HG03460 (cell line): ENCODE measurements around the gene ERBIN.
A peak's percentile ranks its signal among the peaks of the same experiment; 100 is the strongest.
"Not testable (repeated sequence)": the region's sequence is repeated elsewhere in the genome, so short reads cannot be mapped to it uniquely, and the experiment has no call there.

Experiments used
- ATAC-seq: cut with Tn5 transposase; IDR thresholded peaks from one replicate; pipeline ENCODE4 v1.9.1; 2021; ENCODE audit not compliant: unreplicated experiment

The ERBIN gene

GRCh38 chr5:66002415-66002814 lies 76.0 kb downstream of the ERBIN start:
- ATAC-seq: peak; percentile 54

GRCh38 chr5:66004216-66004615 lies 77.8 kb downstream of the ERBIN start:
- no peak for ATAC-seq

- no peak for ATAC-seq
Measured at GRCh38 chr5:66009277-66009676, 82.9 kb downstream of the ERBIN start.

GRCh38 chr5:66010476-66010875 lies 84.1 kb downstream of the ERBIN start:
- no peak for ATAC-seq

DNA sequence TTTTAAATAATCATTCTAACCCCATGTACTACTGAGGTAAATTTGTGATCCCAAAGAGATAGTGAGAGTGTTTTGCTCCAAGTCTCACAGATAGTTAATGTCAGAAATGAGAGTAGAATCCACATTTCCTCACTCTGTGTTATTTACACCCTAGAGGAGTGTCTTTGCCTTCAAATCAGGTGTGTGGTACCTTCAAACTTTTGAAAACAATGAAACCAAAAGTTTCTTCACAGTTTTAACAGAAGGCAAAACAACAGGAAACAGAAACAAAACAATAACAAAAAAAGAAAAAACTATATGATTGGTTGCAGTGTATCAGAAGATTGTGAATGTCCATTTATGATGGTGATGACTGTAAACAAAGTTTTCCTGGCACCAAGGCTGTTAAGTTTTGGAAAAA lies 85.9 kb downstream of the ERBIN start:
- no peak for ATAC-seq

DNA sequence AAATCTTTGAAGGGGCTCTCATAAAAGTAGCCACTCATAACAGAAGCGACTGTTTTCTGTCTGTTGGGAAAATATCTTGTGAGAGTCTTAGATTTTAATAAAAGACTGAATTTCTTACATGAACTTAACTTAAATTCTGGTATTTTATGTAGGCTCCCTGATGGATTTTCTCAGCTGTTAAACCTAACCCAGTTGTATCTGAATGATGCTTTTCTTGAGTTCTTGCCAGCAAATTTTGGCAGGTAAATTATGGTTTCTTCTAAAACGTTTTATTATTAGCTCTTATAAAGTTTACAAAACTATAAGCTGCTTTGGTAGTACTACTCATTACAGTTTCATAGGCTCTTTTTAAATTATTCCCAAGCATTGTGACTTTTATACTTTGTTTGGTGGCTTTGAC lies 87.0 kb downstream of the ERBIN start:
- no peak for ATAC-seq

DNA sequence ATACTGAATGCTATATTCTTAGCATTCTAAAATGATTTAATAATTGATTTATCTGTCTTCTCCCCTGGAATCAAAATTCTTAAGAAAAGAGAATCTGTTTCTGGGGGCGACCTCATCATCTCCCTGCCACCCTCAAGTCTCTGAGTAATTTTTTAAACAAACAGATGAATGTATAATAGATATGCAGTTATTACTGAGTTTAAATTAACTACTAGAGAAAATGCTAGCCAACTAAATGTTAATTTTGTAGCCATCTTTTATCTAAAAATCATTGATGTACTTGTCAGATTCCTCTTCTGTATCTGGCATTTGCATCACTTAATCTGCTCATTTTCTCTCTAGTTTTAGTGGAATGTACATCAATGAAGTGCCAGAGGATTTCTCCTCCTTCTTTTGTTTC lies 87.5 kb downstream of the ERBIN start:
- no peak for ATAC-seq

- no peak for ATAC-seq
Measured at GRCh38 chr5:66015196-66015960, 89.0 kb downstream of the ERBIN start.

DNA sequence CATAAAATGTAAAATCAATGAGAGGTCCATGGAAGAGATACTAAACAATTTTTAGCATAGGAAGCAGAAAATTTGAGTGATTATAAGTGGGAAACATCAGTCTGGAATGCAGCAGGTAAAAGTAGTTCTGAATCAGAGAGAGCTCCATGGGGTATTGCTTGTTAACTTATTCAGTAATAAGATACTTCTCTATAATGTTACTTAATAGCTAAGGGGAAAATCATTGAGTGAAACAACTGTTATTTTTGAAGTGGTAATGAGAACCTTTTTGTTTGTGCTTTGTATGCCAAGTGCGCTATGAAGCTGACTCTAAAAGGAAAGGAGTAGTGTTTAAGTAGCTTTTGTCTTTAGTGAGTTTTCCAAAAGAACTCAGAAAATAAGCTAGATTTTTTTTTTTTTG lies 95.2 kb downstream of the ERBIN start:
- no peak for ATAC-seq

DNA sequence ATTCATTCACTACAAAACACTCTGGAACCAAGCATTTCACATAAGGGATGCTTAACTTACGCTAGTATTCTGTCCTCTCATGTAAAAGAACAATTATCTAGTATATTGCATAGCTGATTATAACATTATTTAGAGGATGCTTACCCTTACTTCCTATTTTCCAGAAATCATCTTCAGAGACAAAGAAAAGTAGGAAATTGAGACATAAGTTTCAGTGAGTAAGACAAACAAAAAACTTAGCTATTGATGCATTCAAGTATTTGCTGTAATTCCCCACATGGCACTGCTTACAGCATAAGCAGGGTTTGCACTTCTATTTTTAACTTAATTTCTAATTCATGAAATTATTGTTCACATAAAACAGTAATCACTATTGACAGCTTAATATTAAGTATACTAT lies 112.9 kb downstream of the ERBIN start:
- ATAC-seq: no peak

- no peak for ATAC-seq
Measured at GRCh38 chr5:66039701-66040100, 113.3 kb downstream of the ERBIN start.

GRCh38 chr5:66041627-66042026 lies 115.3 kb downstream of the ERBIN start:
- ATAC-seq: no peak

GRCh38 chr5:66057239-66057638 lies 130.9 kb downstream of the ERBIN start:
- no peak for ATAC-seq

- ATAC-seq: not testable (repeated sequence)
Measured at GRCh38 chr5:66061320-66061719, 134.9 kb downstream of the ERBIN start.

DNA sequence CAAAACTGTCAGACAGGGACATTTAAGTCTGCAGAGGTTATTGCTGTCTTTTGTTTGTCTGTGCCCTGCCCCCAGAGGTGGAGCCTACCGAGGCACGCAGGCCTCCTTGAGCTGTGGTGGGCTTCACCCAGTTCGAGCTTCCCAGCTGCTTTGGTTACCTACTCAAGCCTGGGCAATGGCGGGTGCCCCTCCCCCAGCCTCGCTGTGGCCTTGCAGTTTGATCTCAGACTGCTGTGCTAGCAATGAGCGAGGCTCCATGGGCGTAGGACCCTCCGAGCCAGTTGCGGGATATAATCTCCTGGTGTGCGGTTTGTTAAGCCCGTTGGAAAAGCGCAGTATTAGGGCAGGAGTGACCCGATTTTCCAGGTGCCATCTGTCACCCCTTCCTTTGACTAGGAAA lies 136.7 kb downstream of the ERBIN start:
- ATAC-seq: not testable (repeated sequence)

- ATAC-seq: no peak
Measured at GRCh38 chr5:66066826-66067225, 140.5 kb downstream of the ERBIN start.

DNA sequence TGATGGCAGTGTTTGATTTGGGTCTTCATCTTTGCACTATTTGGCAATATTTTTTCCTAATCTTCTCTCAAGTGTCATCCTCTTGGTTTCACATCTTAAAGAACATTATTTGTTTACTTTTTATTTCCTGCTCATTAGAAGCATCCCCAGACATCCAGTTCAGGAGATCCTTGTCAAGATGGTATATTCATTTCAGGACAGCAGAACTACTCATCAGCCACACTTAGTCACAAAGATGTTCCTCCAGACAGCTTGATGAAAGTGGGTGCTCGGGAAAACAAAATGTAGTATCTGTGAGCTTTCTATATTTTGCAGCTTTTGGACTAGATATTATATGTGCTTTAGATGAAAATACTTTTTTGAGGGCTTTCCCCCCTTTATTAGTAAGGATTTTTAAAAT lies 145.7 kb downstream of the ERBIN start:
- ATAC-seq: no peak

GRCh38 chr5:66074901-66075300 lies 148.5 kb downstream of the ERBIN start:
- ATAC-seq: no peak

DNA sequence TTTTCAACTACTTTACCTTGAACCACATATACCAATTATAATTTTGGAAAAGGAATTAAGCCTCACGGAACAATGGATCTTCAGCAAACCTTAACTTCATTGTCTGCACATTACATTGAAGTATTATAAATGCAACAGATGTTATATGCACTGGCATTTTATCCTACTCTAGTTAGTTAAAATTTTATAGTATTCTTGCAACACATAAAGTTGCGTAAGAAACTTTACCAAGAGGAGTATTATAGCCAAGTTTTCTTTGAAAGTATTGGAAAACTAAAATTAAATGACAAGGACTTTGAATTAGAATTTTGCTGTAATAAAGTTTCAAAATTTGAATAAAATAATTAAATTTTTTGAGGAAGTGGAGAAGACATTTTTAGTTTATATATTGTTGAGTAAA lies 154.3 kb downstream of the ERBIN start:
- ATAC-seq: no peak

GRCh38 chr5:66089384-66089783 lies 163.0 kb downstream of the ERBIN start:
- ATAC-seq: no peak

DNA sequence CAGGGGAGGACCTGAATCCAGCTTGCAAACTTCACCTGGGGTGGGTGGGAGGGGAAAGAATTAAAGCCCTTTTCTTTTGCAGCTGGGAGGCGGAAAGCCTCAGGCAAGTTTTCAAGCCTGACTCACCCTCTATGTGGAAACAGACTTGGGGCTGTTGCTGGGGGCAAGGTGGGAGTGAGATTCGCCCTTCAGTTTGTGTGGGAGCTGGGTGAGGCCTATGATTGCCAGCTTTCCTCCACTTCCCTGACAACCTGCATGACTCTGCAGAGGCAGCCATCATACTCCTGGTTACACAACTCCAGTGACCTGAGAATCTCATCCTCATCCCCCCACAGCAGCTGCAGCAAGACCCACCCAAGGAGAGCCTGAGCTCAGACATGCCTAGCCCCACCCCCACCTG lies 174.5 kb downstream of the ERBIN start:
- no peak for ATAC-seq

DNA sequence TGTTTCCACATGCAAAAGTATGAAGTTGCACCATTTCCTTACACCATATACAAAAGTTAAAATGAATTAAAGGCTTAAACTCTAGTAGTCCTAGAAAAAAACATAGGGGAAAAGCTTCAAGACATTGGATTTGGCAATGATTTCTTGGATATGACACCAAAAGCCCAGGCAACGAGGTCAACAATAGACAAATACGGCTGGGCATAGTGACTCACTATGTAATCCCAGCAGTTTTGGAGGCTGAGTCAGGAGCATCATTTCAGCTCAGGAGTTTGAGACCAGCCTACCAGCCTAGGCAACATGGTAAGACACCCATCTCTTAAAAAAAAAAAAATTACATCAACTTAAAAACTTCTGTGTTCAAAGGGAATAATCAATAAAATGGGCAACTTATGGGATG lies 186.8 kb downstream of the ERBIN start:
- no peak for ATAC-seq

DNA sequence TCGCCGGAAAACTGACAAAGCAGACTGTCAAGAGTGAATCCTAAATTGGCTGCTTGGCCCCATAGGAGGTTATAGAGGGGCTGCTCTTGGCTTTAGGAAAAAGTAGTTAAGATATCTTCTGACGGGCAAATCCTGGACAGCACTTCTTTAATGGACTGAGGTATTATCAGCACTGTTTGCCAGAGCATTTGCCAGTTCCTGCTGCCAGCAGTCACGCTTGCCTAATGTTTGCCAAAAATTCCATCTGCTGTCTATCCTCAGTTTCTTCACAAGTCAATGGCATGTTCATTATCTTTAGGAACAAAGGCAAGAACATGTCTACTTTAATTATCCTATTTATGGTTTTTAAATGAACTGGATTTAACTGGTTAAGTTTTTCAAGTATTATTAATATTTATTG lies 191.9 kb downstream of the ERBIN start:
- no peak for ATAC-seq
